Measurements from ENCODE around the gene NKIRAS1. TPM values are rescaled to one million over a fixed set of nuclear protein-coding genes. Genes with fewer than 3 reads are reported as not detected.

Gene NKIRAS1
- total and polyA plus RNA-seq, 2 donors (not counting 1 experiment from before 2014, with no cell fraction given), result 15.8 to 17.8 TPM

- DNase-seq (ENCODE audit: low read depth in 2 of 2), result no peak
- TF ChIP-seq CTCF (conservative IDR thresholded peaks at IDR 0.05 in 1 of 2, IDR thresholded peaks at IDR 0.05 in 1 of 2; ENCODE audit: low read depth in 1 of 2, low read length in 2 of 2), result peak in 1 of 2 donors; percentile 13
- TF ChIP-seq EZH2 (IDR thresholded peaks at IDR 0.05; ENCODE audit: low read length, missing control alignments), result no peak
- Histone ChIP-seq H3K9me3 (ENCODE audit: control insufficient read depth, insufficient read depth, low read depth, low read length) (no peaks in the 10 kb centered on the region), H3K27ac (ENCODE audit: insufficient read depth, low read length) (no peak overlapping the region), H4K20me1 (ENCODE audit: control insufficient read depth, extremely low read depth, insufficient read depth, low read length) (no peaks in the 10 kb centered on the region), H2AFZ (ENCODE audit: low read length) (no peak overlapping the region), H3K4me1 (ENCODE audit: control insufficient read depth, extremely low read depth, insufficient read depth, low read length) (no peaks in the 10 kb centered on the region), H3K4me2 (ENCODE audit: extremely low read depth, insufficient read depth, low read length) (no peak overlapping the region), H3K27me3 (ENCODE audit: control insufficient read depth, insufficient read depth, low read length) (no peaks in the 10 kb centered on the region), H3K4me3 (replicated peaks in 1 of 4; ENCODE audit: control extremely low read depth in 1 of 4, insufficient read depth in 1 of 4, low read depth in 3 of 4, low read length in 4 of 4) (no peak overlapping the region), H3K79me2 (ENCODE audit: control insufficient read depth, insufficient read depth, low read length) (no peaks in the 10 kb centered on the region), H3K36me3 (ENCODE audit: control insufficient read depth, insufficient read depth, low read length) (no peaks in the 10 kb centered on the region), H3K9ac (ENCODE audit: insufficient read depth, low read length) (no peak overlapping the region)
Observed at GRCh38 chr3:23926736-23927135, 9.9 kb upstream of the NKIRAS1 start.

- no peak overlapping the region for H3K4me3 ChIP-seq (replicated peaks in 1 of 4; ENCODE audit: control extremely low read depth in 1 of 4, insufficient read depth in 1 of 4, low read depth in 3 of 4, low read length in 4 of 4)
- H3K4me1 ChIP-seq (ENCODE audit: control insufficient read depth, extremely low read depth, insufficient read depth, low read length), result no peaks in the 10 kb centered on the region
- H3K36me3 ChIP-seq (ENCODE audit: control insufficient read depth, insufficient read depth, low read length), result no peaks in the 10 kb centered on the region
- no peaks in the 10 kb centered on the region for H3K79me2 ChIP-seq (ENCODE audit: control insufficient read depth, insufficient read depth, low read length)
- no peak for TF ChIP-seq EZH2 (IDR thresholded peaks at IDR 0.05; ENCODE audit: low read length, missing control alignments)
- TF ChIP-seq CTCF (conservative IDR thresholded peaks at IDR 0.05 in 1 of 2, IDR thresholded peaks at IDR 0.05 in 1 of 2; ENCODE audit: low read depth in 1 of 2, low read length in 2 of 2), result no peak
- no peaks in the 10 kb centered on the region for H3K9me3 ChIP-seq (ENCODE audit: control insufficient read depth, insufficient read depth, low read depth, low read length)
- H3K27me3 ChIP-seq (ENCODE audit: control insufficient read depth, insufficient read depth, low read length), result no peaks in the 10 kb centered on the region
- no peak overlapping the region for H3K4me2 ChIP-seq (ENCODE audit: extremely low read depth, insufficient read depth, low read length)
- no peaks in the 10 kb centered on the region for H4K20me1 ChIP-seq (ENCODE audit: control insufficient read depth, extremely low read depth, insufficient read depth, low read length)
- no peak for DNase-seq (ENCODE audit: low read depth in 2 of 2)
- H3K27ac ChIP-seq (ENCODE audit: insufficient read depth, low read length), result no peak overlapping the region
- H2AFZ ChIP-seq (ENCODE audit: low read length), result no peak overlapping the region
- H3K9ac ChIP-seq (ENCODE audit: insufficient read depth, low read length), result no peak overlapping the region
Observed at GRCh38 chr3:23926246-23926645, 9.5 kb upstream of the NKIRAS1 start.

GRCh38 chr3:23923786-23924185, 7.0 kb upstream of the NKIRAS1 start:
- no peaks in the 10 kb centered on the region for H3K27me3 ChIP-seq (ENCODE audit: control insufficient read depth, insufficient read depth, low read length)
- DNase-seq (ENCODE audit: low read depth in 2 of 2), result peak; percentile 84 to 88
- H3K4me2 ChIP-seq (ENCODE audit: extremely low read depth, insufficient read depth, low read length), result no peak overlapping the region
- no peak overlapping the region for H2AFZ ChIP-seq (ENCODE audit: low read length)
- no peaks in the 10 kb centered on the region for H3K9me3 ChIP-seq (ENCODE audit: control insufficient read depth, insufficient read depth, low read depth, low read length)
- no peak for TF ChIP-seq EZH2 (IDR thresholded peaks at IDR 0.05; ENCODE audit: low read length, missing control alignments)
- H3K9ac ChIP-seq (ENCODE audit: insufficient read depth, low read length), result no peak overlapping the region
- peaks cover 3% of the 10 kb centered on the region for H3K36me3 ChIP-seq (ENCODE audit: control insufficient read depth, insufficient read depth, low read length)
- no peaks in the 10 kb centered on the region for H3K4me1 ChIP-seq (ENCODE audit: control insufficient read depth, extremely low read depth, insufficient read depth, low read length)
- no peak overlapping the region for H3K27ac ChIP-seq (ENCODE audit: insufficient read depth, low read length)
- H4K20me1 ChIP-seq (ENCODE audit: control insufficient read depth, extremely low read depth, insufficient read depth, low read length), result no peaks in the 10 kb centered on the region
- H3K4me3 ChIP-seq (replicated peaks in 1 of 4; ENCODE audit: control extremely low read depth in 1 of 4, insufficient read depth in 1 of 4, low read depth in 3 of 4, low read length in 4 of 4), result no peak overlapping the region
- H3K79me2 ChIP-seq (ENCODE audit: control insufficient read depth, insufficient read depth, low read length), result peaks cover under 1% of the 10 kb centered on the region
